HG03571 (cell line): ENCODE data around the gene HLA-DPB1.
"Not testable (repeated sequence)": the region's sequence is repeated elsewhere in the genome, so short reads cannot be mapped to it uniquely, and the experiment has no call there.

Experiments used
- ATAC-seq: cut with Tn5 transposase; IDR thresholded peaks from one replicate; pipeline ENCODE4 v1.9.1; 2021; ENCODE audit not compliant: unreplicated experiment

HLA-DPB1 gene

GRCh38 chr6:33075568-33076405, at the start of gene HLA-DPB1:
HLA-DPB1 (plus strand) TSS chr6:33075990; CDS start chr6:33076042, 52 bp downstream.
- peak; percentile 64 for ATAC-seq

GRCh38 chr6:33028220-33028849, 47.5 kb upstream of the HLA-DPB1 start:
- ATAC-seq, result no peak

- peak; percentile 55 for ATAC-seq
Measured at GRCh38 chr6:33029328-33030184, 46.2 kb upstream of the HLA-DPB1 start.

- no peak for ATAC-seq
Measured at GRCh38 chr6:33030245-33030644, 45.5 kb upstream of the HLA-DPB1 start.

GRCh38 chr6:33034554-33034953, 41.2 kb upstream of the HLA-DPB1 start:
- ATAC-seq, result no peak

- no peak for ATAC-seq
Measured at GRCh38 chr6:33036535-33036934, 39.3 kb upstream of the HLA-DPB1 start.

- ATAC-seq, result no peak
Measured at GRCh38 chr6:33040157-33040556, 35.6 kb upstream of the HLA-DPB1 start.

GRCh38 chr6:33049323-33050013, 26.3 kb upstream of the HLA-DPB1 start:
- ATAC-seq, result no peak

- no peak for ATAC-seq
Measured at GRCh38 chr6:33050014-33050810, 25.6 kb upstream of the HLA-DPB1 start.

GRCh38 chr6:33052627-33053026, 23.2 kb upstream of the HLA-DPB1 start:
- no peak for ATAC-seq

GRCh38 chr6:33053230-33053629, 22.6 kb upstream of the HLA-DPB1 start:
- no peak for ATAC-seq

- no peak for ATAC-seq
Measured at GRCh38 chr6:33057222-33058150, 18.3 kb upstream of the HLA-DPB1 start.

- peak; percentile 55 for ATAC-seq
Measured at GRCh38 chr6:33061987-33062386, 13.8 kb upstream of the HLA-DPB1 start.

GRCh38 chr6:33063435-33063834, 12.4 kb upstream of the HLA-DPB1 start:
- ATAC-seq, result not testable (repeated sequence)

- no peak for ATAC-seq
Measured at GRCh38 chr6:33064723-33065122, 11.1 kb upstream of the HLA-DPB1 start.

- no peak for ATAC-seq
Measured at GRCh38 chr6:33065312-33065711, 10.5 kb upstream of the HLA-DPB1 start.

GRCh38 chr6:33066917-33067521, 8.8 kb upstream of the HLA-DPB1 start:
- ATAC-seq, result no peak

- no peak for ATAC-seq
Measured at GRCh38 chr6:33069021-33069738, 6.6 kb upstream of the HLA-DPB1 start.
